Mesendoderm (in vitro differentiated cells): Measurements from ENCODE around the gene C17orf75.
"Not testable (repeated sequence)": the region's sequence is repeated elsewhere in the genome, so short reads cannot be mapped to it uniquely, and the experiment has no call there.

Source experiments
- DNase-seq: peaks from one replicate; pipeline ENCODE4 v3.0.0; 2013
- H2AK5ac ChIP-seq: 2 replicates; pipeline ENCODE4 v1.6.1; 2013; ENCODE audit warnings: low read length, inconsistent platforms
- H2BK120ac ChIP-seq: 2 replicates; pipeline ENCODE4 v1.6.1; 2013; ENCODE audit warnings: low read depth, mild to moderate bottlenecking, low read length, moderate library complexity, mixed read lengths
- H2BK15ac ChIP-seq: replicated peaks from 2 replicates; pipeline ENCODE4 v1.6.1; 2013; ENCODE audit warnings: low read depth, mild to moderate bottlenecking, moderate library complexity
- H2BK5ac ChIP-seq: 2 replicates; pipeline ENCODE4 v1.6.1; 2013; ENCODE audit warnings: low read length, inconsistent platforms
- H3K18ac ChIP-seq: 2 replicates; pipeline ENCODE4 v1.6.1; 2013; ENCODE audit warnings: mild to moderate bottlenecking, low read length, mixed read lengths
- H3K23ac ChIP-seq: one replicate; pipeline ENCODE4 v1.6.1; 2013; ENCODE audit warnings: low read length
- H3K27ac ChIP-seq: 2 replicates; pipeline ENCODE4 v1.5.1; 2013; ENCODE audit warnings: low read depth, mild to moderate bottlenecking, inconsistent platforms, low read length, moderate library complexity
- H3K27me3 ChIP-seq: 2 replicates; pipeline ENCODE4 v1.6.1; 2013; ENCODE audit warnings: low read length, control low read depth, mild to moderate bottlenecking, inconsistent platforms; ENCODE audit not compliant: insufficient read depth, poor library complexity
- H3K36me3 ChIP-seq: 2 replicates; pipeline ENCODE4 v1.6.1; 2013; ENCODE audit warnings: low read length, inconsistent platforms; ENCODE audit not compliant: control insufficient read depth, insufficient read depth
- H3K4ac ChIP-seq: one replicate; pipeline ENCODE4 v1.6.1; 2013; ENCODE audit warnings: low read depth, mild to moderate bottlenecking, low read length, moderate library complexity
- H3K4me1 ChIP-seq: 2 replicates; pipeline ENCODE4 v1.6.1; 2013; ENCODE audit warnings: low read depth, low read length, inconsistent platforms; ENCODE audit not compliant: control insufficient read depth
- H3K4me2 ChIP-seq: 2 replicates; pipeline ENCODE4 v1.6.1; 2013; ENCODE audit warnings: low read length
- H3K4me3 ChIP-seq: 2 replicates; pipeline ENCODE4 v1.5.1; 2013; ENCODE audit warnings: mild to moderate bottlenecking, low read length
- H3K56ac ChIP-seq: one replicate; pipeline ENCODE4 v1.6.1; 2013; ENCODE audit warnings: low read length
- H3K79me1 ChIP-seq: 2 replicates; pipeline ENCODE4 v1.6.1; 2013; ENCODE audit warnings: low read length, inconsistent platforms
- H3K79me2 ChIP-seq: 2 replicates; pipeline ENCODE4 v1.6.1; 2013; ENCODE audit warnings: mild to moderate bottlenecking, low read length; ENCODE audit not compliant: control insufficient read depth, insufficient read depth
- H3K9ac ChIP-seq: 2 replicates; pipeline ENCODE4 v1.6.1; 2013; ENCODE audit warnings: low read length, inconsistent platforms
- H4K5ac ChIP-seq: one replicate; pipeline ENCODE4 v1.6.1; 2013; ENCODE audit warnings: low read length
- H4K8ac ChIP-seq: one replicate; pipeline ENCODE4 v1.6.1; 2013; ENCODE audit warnings: low read depth, mild to moderate bottlenecking, control low read depth, low read length, moderate library complexity
- WGBS: extraction: QIAGEN DNeasy Blood & Tissue Kit; methylation state at CpG from one replicate; pipeline ENCODE4 v1.1.7; 2013; ENCODE audit warnings: low lambda C conversion rate, missing lambda C conversion rate; ENCODE audit not compliant: insufficient coverage; ENCODE audit errors: extremely low coverage; 5-methylcytosine and 5-hydroxymethylcytosine counted together

Gene C17orf75

DNA sequence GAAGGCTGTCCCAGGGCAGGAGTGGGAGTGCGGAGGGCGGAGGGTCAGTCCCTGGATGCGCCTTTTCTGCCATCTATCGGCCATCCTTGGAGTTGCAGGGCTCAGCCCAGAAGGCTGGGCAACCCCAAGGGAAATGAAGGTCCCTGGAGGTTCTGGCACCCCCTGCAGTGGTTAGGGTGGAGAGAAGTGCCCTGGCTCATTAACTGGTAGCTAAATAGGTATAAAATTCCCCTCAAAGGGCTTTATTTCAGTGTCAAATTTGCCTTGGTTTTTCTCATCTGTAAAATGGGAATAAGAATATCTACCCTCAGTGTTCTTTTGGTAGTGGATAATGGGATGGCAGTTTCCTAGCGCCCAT lies 22.4 kb downstream of the C17orf75 start:
- Histone ChIP-seq H3K4me3 (no peak overlapping the region), H3K27me3 (no peaks in the 10 kb centered on the region), H4K5ac (no peak overlapping the region), H2BK120ac (no peak overlapping the region), H3K79me2 (no peaks in the 10 kb centered on the region), H3K18ac (no peak overlapping the region), H3K27ac (no peak overlapping the region), H3K4me1 (no peaks in the 10 kb centered on the region), H3K36me3 (no peaks in the 10 kb centered on the region), H3K23ac (no peak overlapping the region), H4K8ac (no peak overlapping the region), H2BK15ac (no peak overlapping the region), H3K4me2 (no peak overlapping the region), H3K79me1 (no peaks in the 10 kb centered on the region), H2BK5ac (no peak overlapping the region), H3K9ac (no peak overlapping the region), H3K4ac (no peak overlapping the region), H3K56ac (no peak overlapping the region), H2AK5ac (no peak overlapping the region)
- WGBS: no CpG with 5 or more reads among the region's 5 CpGs
- DNase-seq: peak; percentile 79

DNA sequence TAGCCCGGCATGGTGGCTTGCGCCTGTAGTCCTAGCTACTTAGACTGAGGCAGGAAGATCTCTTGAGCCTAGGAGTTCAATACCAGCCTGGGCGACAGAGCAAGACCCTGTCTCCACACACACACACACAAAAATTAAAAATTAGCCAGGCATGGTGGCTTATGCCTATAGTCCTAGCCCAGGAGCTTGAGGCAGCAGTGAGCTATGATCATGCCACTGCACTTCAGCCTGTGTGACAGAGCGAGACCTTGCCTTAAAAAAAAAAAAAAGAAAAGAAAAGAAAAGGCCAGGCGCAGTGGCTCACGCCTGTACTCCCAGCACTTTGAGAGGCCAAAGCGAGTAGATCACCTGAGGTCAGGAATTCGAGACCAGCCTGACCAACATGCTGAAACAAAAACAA lies 23.9 kb downstream of the C17orf75 start:
- DNase-seq: no peak
- WGBS: no CpG with 5 or more reads among the region's 8 CpGs

GRCh38 chr17:32317353-32317752 lies 24.6 kb downstream of the C17orf75 start:
- no peaks in the 10 kb centered on the region for H3K27me3 ChIP-seq
- no peak overlapping the region for H2BK5ac ChIP-seq
- no peak overlapping the region for H3K23ac ChIP-seq
- H3K79me1 ChIP-seq: no peaks in the 10 kb centered on the region
- no peak overlapping the region for H3K18ac ChIP-seq
- H4K8ac ChIP-seq: no peak overlapping the region
- H4K5ac ChIP-seq: no peak overlapping the region
- no peaks in the 10 kb centered on the region for H3K79me2 ChIP-seq
- no peak overlapping the region for H2BK120ac ChIP-seq
- 100% methylated on average over 1 of the region's 4 CpGs for WGBS
- no peak overlapping the region for H3K27ac ChIP-seq
- no peak overlapping the region for H3K9ac ChIP-seq
- DNase-seq: no peak
- no peaks in the 10 kb centered on the region for H3K4me1 ChIP-seq
- no peak overlapping the region for H2BK15ac ChIP-seq
- H3K4me3 ChIP-seq: no peak overlapping the region
- no peak overlapping the region for H3K4me2 ChIP-seq
- H3K36me3 ChIP-seq: no peaks in the 10 kb centered on the region
- H3K56ac ChIP-seq: no peak overlapping the region
- H3K4ac ChIP-seq: no peak overlapping the region
- H2AK5ac ChIP-seq: no peak overlapping the region

More for the DNA sequence above, 23.9 kb downstream of the C17orf75 start:
- H2AK5ac ChIP-seq: no peak overlapping the region
- no peak overlapping the region for H2BK15ac ChIP-seq
- no peak overlapping the region for H3K18ac ChIP-seq
- H3K36me3 ChIP-seq: no peaks in the 10 kb centered on the region
- H3K23ac ChIP-seq: no peak overlapping the region
- no peak overlapping the region for H2BK120ac ChIP-seq
- no peak overlapping the region for H3K9ac ChIP-seq
- no peak overlapping the region for H3K4ac ChIP-seq
- H4K8ac ChIP-seq: no peak overlapping the region
- no peaks in the 10 kb centered on the region for H3K79me1 ChIP-seq
- no peak overlapping the region for H3K27ac ChIP-seq
- no peak overlapping the region for H3K4me2 ChIP-seq
- no peaks in the 10 kb centered on the region for H3K4me1 ChIP-seq
- H3K79me2 ChIP-seq: no peaks in the 10 kb centered on the region
- no peak overlapping the region for H3K4me3 ChIP-seq
- H4K5ac ChIP-seq: no peak overlapping the region
- no peaks in the 10 kb centered on the region for H3K27me3 ChIP-seq
- no peak overlapping the region for H2BK5ac ChIP-seq
- no peak overlapping the region for H3K56ac ChIP-seq

DNA sequence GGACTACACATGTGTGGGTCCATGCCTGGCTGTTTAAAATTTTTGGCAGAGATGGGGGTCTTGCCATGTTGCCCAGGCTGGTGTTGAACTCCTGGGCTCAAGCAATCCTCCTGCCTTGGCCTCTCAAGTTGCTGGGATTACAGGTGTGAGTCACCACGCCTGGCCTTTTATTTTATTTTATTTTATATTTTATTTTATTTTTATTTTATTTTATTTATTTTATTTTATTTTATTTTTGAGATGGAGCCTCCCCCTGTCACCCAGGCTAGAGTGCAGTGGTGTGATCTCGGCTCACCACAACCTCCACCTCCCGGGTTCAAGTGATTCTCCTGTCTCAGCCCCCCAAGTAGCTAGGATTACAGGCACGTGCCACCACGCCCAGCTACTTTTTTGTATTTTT lies 25.3 kb downstream of the C17orf75 start:
- not testable (repeated sequence) for H3K4me2 ChIP-seq, H2AK5ac ChIP-seq, H3K27ac ChIP-seq, H2BK5ac ChIP-seq, H2BK15ac ChIP-seq, H3K79me1 ChIP-seq, H2BK120ac ChIP-seq, H4K8ac ChIP-seq, H3K56ac ChIP-seq, H3K4ac ChIP-seq, H3K9ac ChIP-seq, H3K18ac ChIP-seq, H3K4me1 ChIP-seq, DNase-seq, H3K4me3 ChIP-seq, H4K5ac ChIP-seq, H3K23ac ChIP-seq, H3K79me2 ChIP-seq, H3K36me3 ChIP-seq, H3K27me3 ChIP-seq
- no CpG with 5 or more reads among the region's 5 CpGs for WGBS

DNA sequence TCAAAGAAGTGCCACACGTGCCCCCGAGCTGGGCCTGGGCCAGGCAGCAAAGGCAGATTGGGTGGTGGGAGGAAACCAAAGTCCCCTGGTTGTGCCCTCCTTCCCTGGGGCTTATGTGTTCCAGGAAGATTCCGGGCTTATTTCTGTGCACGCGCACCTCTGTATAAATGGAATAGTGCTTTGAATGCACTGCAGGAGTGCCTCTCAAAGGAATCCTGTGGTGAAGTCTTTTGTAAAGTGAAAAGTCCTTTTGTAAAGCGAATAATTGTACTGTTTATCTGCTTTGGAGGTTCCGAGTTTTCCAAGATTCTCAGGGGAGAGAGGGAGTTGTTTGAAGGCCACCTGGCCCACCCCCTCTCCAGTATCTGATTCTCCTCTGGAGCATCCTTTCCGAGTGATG lies 26.8 kb downstream of the C17orf75 start:
- no peak overlapping the region for H2BK5ac ChIP-seq
- DNase-seq: no peak
- no peak overlapping the region for H3K4ac ChIP-seq
- no peak overlapping the region for H3K27ac ChIP-seq
- no peak overlapping the region for H3K56ac ChIP-seq
- H3K79me2 ChIP-seq: no peaks in the 10 kb centered on the region
- no peak overlapping the region for H3K18ac ChIP-seq
- no peak overlapping the region for H2AK5ac ChIP-seq
- H3K23ac ChIP-seq: no peak overlapping the region
- no peaks in the 10 kb centered on the region for H3K79me1 ChIP-seq
- H4K8ac ChIP-seq: no peak overlapping the region
- H3K9ac ChIP-seq: no peak overlapping the region
- no peak overlapping the region for H2BK15ac ChIP-seq
- no peak overlapping the region for H3K4me3 ChIP-seq
- no CpG with 5 or more reads among the region's 8 CpGs for WGBS
- no peak overlapping the region for H3K4me2 ChIP-seq
- no peak overlapping the region for H4K5ac ChIP-seq
- H3K27me3 ChIP-seq: no peaks in the 10 kb centered on the region
- H3K4me1 ChIP-seq: no peaks in the 10 kb centered on the region
- H3K36me3 ChIP-seq: no peaks in the 10 kb centered on the region
- no peak overlapping the region for H2BK120ac ChIP-seq

- no peak overlapping the region for H2BK5ac ChIP-seq
- H3K56ac ChIP-seq: no peak overlapping the region
- no peaks in the 10 kb centered on the region for H3K79me2 ChIP-seq
- no peak overlapping the region for H3K4me2 ChIP-seq
- no peak overlapping the region for H4K8ac ChIP-seq
- no peak overlapping the region for H3K27ac ChIP-seq
- H3K79me1 ChIP-seq: no peaks in the 10 kb centered on the region
- no peak overlapping the region for H2BK120ac ChIP-seq
- H3K23ac ChIP-seq: no peak overlapping the region
- H3K4me1 ChIP-seq: no peaks in the 10 kb centered on the region
- no peak for DNase-seq
- H2AK5ac ChIP-seq: no peak overlapping the region
- no peaks in the 10 kb centered on the region for H3K36me3 ChIP-seq
- no peak overlapping the region for H3K4ac ChIP-seq
- H3K9ac ChIP-seq: no peak overlapping the region
- H3K4me3 ChIP-seq: no peak overlapping the region
- no peak overlapping the region for H3K18ac ChIP-seq
- H4K5ac ChIP-seq: no peak overlapping the region
- WGBS: no CpG with 5 or more reads among the region's 9 CpGs
- H3K27me3 ChIP-seq: no peaks in the 10 kb centered on the region
- H2BK15ac ChIP-seq: no peak overlapping the region
These were observed 27.3 kb downstream of the C17orf75 start for GRCh38 chr17:32314636-32315035.
